Thoracic aorta (tissue), 2 donors: ENCODE results near the gene SRGAP1. TPM values are rescaled to one million over a fixed set of nuclear protein-coding genes. Genes with fewer than 3 reads are reported as not detected.

ENCODE experiments used
- ATAC-seq: fragments of 150-250 bp; one replicate; pipeline ENCODE4 v1.8.0; 2017; ENCODE audit warnings: low read depth; ENCODE audit not compliant: insufficient number of reproducible peaks, low FRiP score
- DNase-seq: peaks from one replicate; pipeline ENCODE4 v3.0.0-alpha.2; 2020; ENCODE audit warnings: low spot score
- H3K27ac ChIP-seq, 2 donors: fragments of 200-600 bp; sonication (generic); 1 replicate in 1 of 2; 2 replicates in 1 of 2; pipeline ENCODE4 v1.5.1; 2016; ENCODE audit warnings: mild to moderate bottlenecking in 2 of 2, moderate library complexity in 2 of 2
- H3K27me3 ChIP-seq: fragments of 200-600 bp; sonication (generic); replicated peaks from 2 replicates; pipeline ENCODE4 v1.6.0; 2016; ENCODE audit warnings: mild to moderate bottlenecking; ENCODE audit not compliant: insufficient read depth
- H3K36me3 ChIP-seq: fragments of 200-600 bp; sonication (generic); one replicate; pipeline ENCODE4 v1.5.1; 2016
- H3K4me1 ChIP-seq, 2 donors: fragments of 200-600 bp; sonication (generic); 1 replicate in 1 of 2; 2 replicates in 1 of 2; pipeline versions ENCODE4 v1.5.1 to v1.6.0; 2016; ENCODE audit warnings: low read depth in 2 of 2, mild to moderate bottlenecking in 1 of 2; ENCODE audit not compliant: control insufficient read depth in 1 of 2
- H3K4me3 ChIP-seq: fragments of 200-600 bp; sonication (generic); 2 replicates; pipeline ENCODE4 v1.5.1; 2016; ENCODE audit warnings: mild to moderate bottlenecking
- H3K9me3 ChIP-seq: fragments of 200-600 bp; sonication (generic); 2 replicates; pipeline ENCODE4 v1.5.1; 2016
- CTCF ChIP-seq: fragments of 200-600 bp; sonication (generic); IDR thresholded peaks from one replicate; pipeline ENCODE4 v1.5.1; 2019; ENCODE audit warnings: antibody characterized with exemption
- total RNA-seq, 2 donors: library from RNA; depleted of rRNA; stranded (reverse); fragments of >200 nt; gene quantifications; one replicate each; pipeline versions ENCODE4 v1.1.0 to v1.2.3, GENCODE V29; 2016

The SRGAP1 gene
- total RNA-seq, 2 donors from 2014 or later, result 7.9 to 24.1 TPM

DNA sequence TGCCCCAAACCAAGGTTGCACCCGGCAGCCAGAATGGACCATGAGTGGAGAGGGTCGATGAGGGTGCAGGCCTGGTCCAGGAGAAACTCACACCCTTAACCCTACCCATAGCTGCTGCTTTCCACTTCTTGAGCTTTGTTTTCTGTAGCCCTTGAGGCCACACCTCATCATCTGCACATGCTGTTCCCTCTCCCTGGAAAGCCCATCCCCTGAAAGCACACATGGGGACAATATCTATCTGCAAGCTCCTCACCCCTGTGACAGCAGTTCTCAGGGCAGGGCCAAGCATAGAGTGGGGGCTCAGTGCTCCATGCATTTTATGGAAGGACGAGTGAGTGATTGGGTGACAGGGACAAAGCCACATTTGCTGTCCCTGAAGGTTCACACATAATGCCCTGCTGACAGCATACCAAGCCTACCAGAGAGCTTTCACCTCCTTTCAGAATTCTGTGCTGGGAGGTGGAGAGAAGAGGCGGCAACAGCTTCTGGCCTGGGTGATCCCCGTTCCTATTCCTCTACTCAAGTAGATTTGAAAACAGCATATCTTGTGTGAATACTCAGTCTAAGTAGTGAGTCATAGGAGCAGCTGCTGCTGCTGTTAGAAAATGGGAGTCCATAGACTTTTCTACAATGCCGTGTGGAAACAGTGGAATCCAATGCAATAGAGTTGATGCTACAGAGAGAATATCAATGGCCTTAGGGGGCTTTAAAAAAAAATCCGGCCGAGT is 44.6 kb downstream of the SRGAP1 start:
- no peak for DNase-seq
- no peak overlapping the region for H3K27ac ChIP-seq
- H3K9me3 ChIP-seq, result no peaks in the 10 kb centered on the region
- no peaks in the 10 kb centered on the region for H3K27me3 ChIP-seq
- H3K4me1 ChIP-seq, result no peaks in the 10 kb centered on the region
- ATAC-seq, result no peak
- no peak overlapping the region for H3K4me3 ChIP-seq
- TF ChIP-seq CTCF, result no peak
- H3K36me3 ChIP-seq, result no peaks in the 10 kb centered on the region

DNA sequence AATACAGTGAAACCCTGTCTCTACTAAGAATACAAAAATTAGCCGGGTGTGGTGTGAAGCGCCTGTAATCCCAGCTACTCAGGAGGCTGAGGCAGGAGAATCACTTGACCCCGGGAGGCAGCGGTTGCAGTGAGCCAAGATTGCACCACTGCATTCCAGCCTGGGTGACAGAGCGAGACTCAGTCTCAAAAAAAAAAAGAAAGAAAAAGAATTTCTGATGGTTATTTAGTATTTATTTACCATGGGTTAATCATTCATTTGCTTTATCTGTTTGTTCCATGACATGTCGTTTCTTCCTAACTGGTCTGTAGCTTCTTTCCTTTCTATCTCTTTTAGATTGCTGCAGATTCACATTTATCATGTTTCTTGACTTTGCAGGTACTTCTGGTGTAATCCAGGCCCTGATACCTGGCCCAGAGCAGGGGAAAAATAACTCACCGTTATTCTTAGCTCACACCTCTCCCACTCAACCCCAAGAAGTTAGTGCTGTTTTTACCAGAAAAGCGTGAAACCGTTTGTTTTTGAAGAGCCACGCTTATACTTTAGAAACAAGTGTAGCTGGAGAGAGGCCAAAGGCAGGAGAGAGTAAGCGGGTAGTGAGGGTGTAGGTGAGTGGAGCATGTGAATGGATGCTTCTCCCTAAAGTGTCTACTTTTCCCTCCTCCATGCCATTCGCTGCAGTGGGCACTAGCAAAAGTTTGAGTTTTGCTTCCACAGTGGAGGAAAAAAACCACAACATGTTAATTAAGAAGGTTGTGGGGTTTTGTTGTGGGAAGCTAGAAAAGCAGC is 45.4 kb downstream of the SRGAP1 start:
- ATAC-seq (no peak), DNase-seq (no peak)
- Histone ChIP-seq H3K36me3 (no peaks in the 10 kb centered on the region), H3K4me1 (no peaks in the 10 kb centered on the region), H3K9me3 (no peaks in the 10 kb centered on the region), H3K4me3 (no peak overlapping the region), H3K27me3 (no peaks in the 10 kb centered on the region), H3K27ac (no peak overlapping the region)
- no peak for TF ChIP-seq CTCF

DNA sequence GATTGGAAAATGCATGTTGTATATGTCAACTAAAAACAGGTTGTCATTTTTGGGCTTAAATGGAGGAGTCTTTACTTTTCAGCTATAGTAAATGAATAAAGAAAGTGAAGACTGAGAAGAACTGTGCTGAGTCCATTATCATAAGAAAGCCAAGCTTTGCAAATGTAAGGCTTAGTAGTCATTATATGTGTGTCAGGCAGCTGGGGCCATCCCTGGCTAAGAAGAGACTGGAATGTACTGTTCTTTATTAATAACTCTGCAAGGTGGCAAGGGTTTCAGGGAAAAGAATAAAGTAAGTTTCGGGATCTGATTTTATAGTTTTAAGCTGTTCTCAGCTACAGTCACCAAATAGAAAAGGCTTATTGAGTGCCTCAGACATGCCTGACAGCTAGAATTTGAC is 48.7 kb downstream of the SRGAP1 start:
- no peak for DNase-seq
- ATAC-seq, result no peak
- no peaks in the 10 kb centered on the region for H3K27me3 ChIP-seq
- H3K36me3 ChIP-seq, result no peaks in the 10 kb centered on the region
- no peak for TF ChIP-seq CTCF
- H3K27ac ChIP-seq, result no peak overlapping the region
- H3K9me3 ChIP-seq, result no peaks in the 10 kb centered on the region
- no peak overlapping the region for H3K4me3 ChIP-seq
- H3K4me1 ChIP-seq, result peaks cover 0 to 3% of the 10 kb centered on the region in 2 donors

- Histone ChIP-seq H3K9me3 (no peaks in the 10 kb centered on the region), H3K36me3 (no peaks in the 10 kb centered on the region), H3K4me1 (peaks cover 0 to 3% of the 10 kb centered on the region in 2 donors), H3K4me3 (no peak overlapping the region), H3K27ac (no peak overlapping the region), H3K27me3 (no peaks in the 10 kb centered on the region)
- DNase-seq (no peak), ATAC-seq (no peak)
- no peak for TF ChIP-seq CTCF
Measured at GRCh38 chr12:63894132-63894531, 49.6 kb downstream of the SRGAP1 start.

DNA sequence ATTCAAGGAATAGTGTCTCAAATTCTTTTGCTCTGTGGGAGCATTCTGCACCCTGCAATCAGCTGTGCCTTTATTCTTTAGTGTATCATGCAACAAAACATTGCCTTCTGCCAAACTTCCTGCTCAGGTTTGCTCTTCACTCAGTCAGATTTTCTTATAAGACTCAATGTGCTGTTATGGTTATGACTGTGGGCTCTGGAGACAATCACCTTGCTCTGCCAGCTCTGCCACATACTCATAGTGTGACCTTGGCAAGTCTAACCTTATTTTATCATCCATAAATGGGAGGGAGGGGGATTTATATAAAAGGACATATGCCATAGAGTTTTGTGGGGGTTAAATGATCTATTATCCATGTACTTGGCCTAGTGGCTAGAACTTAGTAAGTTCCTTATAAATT is 51.3 kb downstream of the SRGAP1 start:
- no peak for TF ChIP-seq CTCF
- ATAC-seq, result no peak
- H3K27me3 ChIP-seq, result no peaks in the 10 kb centered on the region

More for the DNA sequence above, 51.3 kb downstream of the SRGAP1 start:
- H3K4me1 ChIP-seq, result peaks cover 0 to 3% of the 10 kb centered on the region in 2 donors
- H3K36me3 ChIP-seq, result no peaks in the 10 kb centered on the region
- H3K27ac ChIP-seq, result no peak overlapping the region
- H3K4me3 ChIP-seq, result no peak overlapping the region
- DNase-seq, result no peak
- no peaks in the 10 kb centered on the region for H3K9me3 ChIP-seq
